Measurements from ENCODE around the gene CPD. TPM values are rescaled to one million over a fixed set of nuclear protein-coding genes. Genes with fewer than 3 reads are reported as not detected.
"Not testable (repeated sequence)": the region's sequence is repeated elsewhere in the genome, so short reads cannot be mapped to it uniquely, and the experiment has no call there.

The CPD gene
- total and polyA plus RNA-seq, 4 donors: 4.1 to 58.5 (median 27.6) TPM

GRCh38 chr17:30347488-30347887 is 31.2 kb upstream of the CPD start:
- ATAC-seq (ENCODE audit: low FRiP score): no peak
- WGBS, 2 donors: 62 to 69% methylated on average over 4 of the region's 4 CpGs
- no peaks in the 10 kb centered on the region for H3K36me3 ChIP-seq (ENCODE audit: control insufficient read depth in 1 of 2, insufficient read depth in 2 of 2, low read length in 1 of 2)
- H3K9me3 ChIP-seq (ENCODE audit: control insufficient read depth, low read length): no peaks in the 10 kb centered on the region
- H3K4me1 ChIP-seq (ENCODE audit: control insufficient read depth in 1 of 2, insufficient read depth in 2 of 2, low read length in 2 of 2): no peaks in the 10 kb centered on the region
- H3K27me3 ChIP-seq (ENCODE audit: control insufficient read depth in 1 of 2, insufficient read depth in 2 of 2, low read length in 1 of 2): no peaks in the 10 kb centered on the region
- intact Hi-C loops (cut with DNase I): no loop called here
- H3K4me3 ChIP-seq (ENCODE audit: low read length in 2 of 2): no peak overlapping the region
- H3K27ac ChIP-seq (ENCODE audit: low read depth in 1 of 2, low read length in 2 of 2): no peak overlapping the region
- no peak for DNase-seq

GRCh38 chr17:30349252-30349651 is 29.5 kb upstream of the CPD start:
- H3K27ac ChIP-seq (ENCODE audit: low read depth in 1 of 2, low read length in 2 of 2): no peak overlapping the region
- no peaks in the 10 kb centered on the region for H3K36me3 ChIP-seq (ENCODE audit: control insufficient read depth in 1 of 2, insufficient read depth in 2 of 2, low read length in 1 of 2)
- 96 to 100% methylated on average over 1 of the region's 1 CpG for WGBS, 2 donors
- no peak for DNase-seq
- H3K9me3 ChIP-seq (ENCODE audit: control insufficient read depth, low read length): no peaks in the 10 kb centered on the region
- intact Hi-C loops (cut with DNase I): no loop called here
- no peak overlapping the region for H3K4me3 ChIP-seq (ENCODE audit: low read length in 2 of 2)
- no peak for ATAC-seq (ENCODE audit: low FRiP score)
- H3K27me3 ChIP-seq (ENCODE audit: control insufficient read depth in 1 of 2, insufficient read depth in 2 of 2, low read length in 1 of 2): no peaks in the 10 kb centered on the region
- no peaks in the 10 kb centered on the region for H3K4me1 ChIP-seq (ENCODE audit: control insufficient read depth in 1 of 2, insufficient read depth in 2 of 2, low read length in 2 of 2)

- H3K36me3 ChIP-seq (ENCODE audit: control insufficient read depth in 1 of 2, insufficient read depth in 2 of 2, low read length in 1 of 2): not testable (repeated sequence)
- 93 to 97% methylated on average over 4 of the region's 4 CpGs for WGBS, 2 donors
These were observed 27.5 kb upstream of the CPD start for GRCh38 chr17:30351263-30351662.

GRCh38 chr17:30351735-30352134 is 27.0 kb upstream of the CPD start:
- H3K36me3 ChIP-seq (ENCODE audit: control insufficient read depth in 1 of 2, insufficient read depth in 2 of 2, low read length in 1 of 2): no peaks in the 10 kb centered on the region
- DNase-seq (no peak), ATAC-seq (ENCODE audit: low FRiP score) (no peak)
- WGBS, 2 donors: 91 to 93% methylated on average over 2 of the region's 2 CpGs
- H3K27me3 ChIP-seq (ENCODE audit: control insufficient read depth in 1 of 2, insufficient read depth in 2 of 2, low read length in 1 of 2): no peaks in the 10 kb centered on the region
- intact Hi-C loops (cut with DNase I): no loop called here
- H3K4me1 ChIP-seq (ENCODE audit: control insufficient read depth in 1 of 2, insufficient read depth in 2 of 2, low read length in 2 of 2): no peaks in the 10 kb centered on the region
- no peak overlapping the region for H3K27ac ChIP-seq (ENCODE audit: low read depth in 1 of 2, low read length in 2 of 2)
- H3K4me3 ChIP-seq (ENCODE audit: low read length in 2 of 2): no peak overlapping the region
- no peaks in the 10 kb centered on the region for H3K9me3 ChIP-seq (ENCODE audit: control insufficient read depth, low read length)

More at GRCh38 chr17:30351263-30351662, 27.5 kb upstream of the CPD start:
- H3K9me3 ChIP-seq (ENCODE audit: control insufficient read depth, low read length); H3K4me3 ChIP-seq (ENCODE audit: low read length in 2 of 2); H3K27ac ChIP-seq (ENCODE audit: low read depth in 1 of 2, low read length in 2 of 2); H3K4me1 ChIP-seq (ENCODE audit: control insufficient read depth in 1 of 2, insufficient read depth in 2 of 2, low read length in 2 of 2); ATAC-seq (ENCODE audit: low FRiP score); H3K27me3 ChIP-seq (ENCODE audit: control insufficient read depth in 1 of 2, insufficient read depth in 2 of 2, low read length in 1 of 2); DNase-seq; intact Hi-C loops (cut with DNase I): not testable (repeated sequence)

- Histone ChIP-seq H3K9me3 (ENCODE audit: control insufficient read depth, low read length) (no peaks in the 10 kb centered on the region), H3K4me3 (ENCODE audit: low read length in 2 of 2) (no peak overlapping the region), H3K27ac (ENCODE audit: low read depth in 1 of 2, low read length in 2 of 2) (no peak overlapping the region), H3K4me1 (ENCODE audit: control insufficient read depth in 1 of 2, insufficient read depth in 2 of 2, low read length in 2 of 2) (no peaks in the 10 kb centered on the region), H3K27me3 (ENCODE audit: control insufficient read depth in 1 of 2, insufficient read depth in 2 of 2, low read length in 1 of 2) (no peaks in the 10 kb centered on the region), H3K36me3 (ENCODE audit: control insufficient read depth in 1 of 2, insufficient read depth in 2 of 2, low read length in 1 of 2) (no peaks in the 10 kb centered on the region)
- ATAC-seq (ENCODE audit: low FRiP score) (no peak), DNase-seq (no peak)
- 80 to 88% methylated on average over 2 of the region's 2 CpGs for WGBS, 2 donors
- intact Hi-C loops (cut with DNase I): no loop called here
These were observed 26.4 kb upstream of the CPD start for GRCh38 chr17:30352240-30352814.

GRCh38 chr17:30354701-30355100 is 24.0 kb upstream of the CPD start:
- Histone ChIP-seq H3K4me3 (ENCODE audit: low read length in 2 of 2) (no peak overlapping the region), H3K4me1 (ENCODE audit: control insufficient read depth in 1 of 2, insufficient read depth in 2 of 2, low read length in 2 of 2) (no peaks in the 10 kb centered on the region), H3K9me3 (ENCODE audit: control insufficient read depth, low read length) (no peaks in the 10 kb centered on the region), H3K27me3 (ENCODE audit: control insufficient read depth in 1 of 2, insufficient read depth in 2 of 2, low read length in 1 of 2) (no peaks in the 10 kb centered on the region), H3K27ac (ENCODE audit: low read depth in 1 of 2, low read length in 2 of 2) (no peak overlapping the region), H3K36me3 (ENCODE audit: control insufficient read depth in 1 of 2, insufficient read depth in 2 of 2, low read length in 1 of 2) (no peaks in the 10 kb centered on the region)
- intact Hi-C loops (cut with DNase I): no loop called here
- DNase-seq (no peak), ATAC-seq (ENCODE audit: low FRiP score) (no peak)

- intact Hi-C loops (cut with DNase I): no loop called here
- Histone ChIP-seq H3K4me3 (ENCODE audit: low read length in 2 of 2) (no peak overlapping the region), H3K27ac (ENCODE audit: low read depth in 1 of 2, low read length in 2 of 2) (no peak overlapping the region), H3K4me1 (ENCODE audit: control insufficient read depth in 1 of 2, insufficient read depth in 2 of 2, low read length in 2 of 2) (no peaks in the 10 kb centered on the region), H3K9me3 (ENCODE audit: control insufficient read depth, low read length) (peaks cover under 1% of the 10 kb centered on the region), H3K36me3 (ENCODE audit: control insufficient read depth in 1 of 2, insufficient read depth in 2 of 2, low read length in 1 of 2) (no peaks in the 10 kb centered on the region), H3K27me3 (ENCODE audit: control insufficient read depth in 1 of 2, insufficient read depth in 2 of 2, low read length in 1 of 2) (no peaks in the 10 kb centered on the region)
- no peak for DNase-seq
- no peak for ATAC-seq (ENCODE audit: low FRiP score)
These were observed 21.3 kb upstream of the CPD start for GRCh38 chr17:30357476-30357875.

- DNase-seq (no peak), ATAC-seq (ENCODE audit: low FRiP score) (no peak)
- Histone ChIP-seq H3K27me3 (ENCODE audit: control insufficient read depth in 1 of 2, insufficient read depth in 2 of 2, low read length in 1 of 2) (no peaks in the 10 kb centered on the region), H3K4me1 (ENCODE audit: control insufficient read depth in 1 of 2, insufficient read depth in 2 of 2, low read length in 2 of 2) (no peaks in the 10 kb centered on the region), H3K27ac (ENCODE audit: low read depth in 1 of 2, low read length in 2 of 2) (no peak overlapping the region), H3K4me3 (ENCODE audit: low read length in 2 of 2) (no peak overlapping the region), H3K36me3 (ENCODE audit: control insufficient read depth in 1 of 2, insufficient read depth in 2 of 2, low read length in 1 of 2) (no peaks in the 10 kb centered on the region), H3K9me3 (ENCODE audit: control insufficient read depth, low read length) (peaks cover 3% of the 10 kb centered on the region)
- intact Hi-C loops (cut with DNase I): no loop called here
- WGBS, 2 donors: 68 to 69% methylated on average over 5 of the region's 5 CpGs
These were observed 20.5 kb upstream of the CPD start for GRCh38 chr17:30358055-30358760.

GRCh38 chr17:30360086-30360808 is 18.5 kb upstream of the CPD start:
- no peaks in the 10 kb centered on the region for H3K36me3 ChIP-seq (ENCODE audit: control insufficient read depth in 1 of 2, insufficient read depth in 2 of 2, low read length in 1 of 2)
- no peak overlapping the region for H3K4me3 ChIP-seq (ENCODE audit: low read length in 2 of 2)
- no peaks in the 10 kb centered on the region for H3K4me1 ChIP-seq (ENCODE audit: control insufficient read depth in 1 of 2, insufficient read depth in 2 of 2, low read length in 2 of 2)
- DNase-seq (no peak), ATAC-seq (ENCODE audit: low FRiP score) (no peak)
- intact Hi-C loops (cut with DNase I): no loop called here
- no peaks in the 10 kb centered on the region for H3K27me3 ChIP-seq (ENCODE audit: control insufficient read depth in 1 of 2, insufficient read depth in 2 of 2, low read length in 1 of 2)
- WGBS, 2 donors: 77 to 78% methylated on average over 8 of the region's 8 CpGs
- no peak overlapping the region for H3K27ac ChIP-seq (ENCODE audit: low read depth in 1 of 2, low read length in 2 of 2)
- H3K9me3 ChIP-seq (ENCODE audit: control insufficient read depth, low read length): peaks cover 3% of the 10 kb centered on the region

Measured in aorta (tissue), 5 donors.